K562 (cell line): ENCODE measurements around the gene ZBTB8A. TPM values are rescaled to one million over a fixed set of nuclear protein-coding genes. Genes with fewer than 3 reads are reported as not detected.

Experiments
- ATAC-seq: fragments of 200-7000 bp; cut with Tn5 transposase; 3 replicates; pipeline ENCODE4 v1.9.1; 2020; ENCODE audit warnings: moderate library complexity
- BruUV-seq: library from RNA; stranded (reverse); fragments of 400-500 nt; replicated peaks from 2 replicates; lab custom pipeline; 2021; lab: Mats Ljungman, UMichigan
- CTCF ChIA-PET: fragments of 300-600 bp; formaldehyde crosslinking; extraction: SDS; loops from one replicate; lab custom pipeline; 2021; ENCODE audit warnings: low intra/inter-chr PET ratio; lab: Yijun Ruan, JAX
- POLR2A ChIA-PET: fragments of 300-600, 350-650 bp; sonication (Branson Sonifier 250); formaldehyde crosslinking; extraction: SDS; loops from one replicate; lab custom pipeline; 2021; ENCODE audit warnings: antibody characterized with exemption, inconsistent platforms; lab: Yijun Ruan, JAX
- DNase-seq, 4 experiments: peaks; one replicate each; pipeline versions ENCODE4 v3.0.0 to v3.0.0-alpha.2; 2011 to 2018; ENCODE audit warnings: low spot score in 3 of 4, mixed read lengths in 3 of 4; ENCODE audit errors: extremely low read depth in 1 of 4
- FAIRE-seq: peaks from 2 replicates; lab custom pipeline; 2011; peaks lifted over from hg19 to GRCh38; lab: Jason Lieb, UNC
- H2AFZ ChIP-seq: 2 replicates; pipeline ENCODE4 v1.6.0; 2011; ENCODE audit warnings: low read depth, low read length, control low read depth, inconsistent platforms
- H3K27ac ChIP-seq: fragments of 200-600 bp; 3 replicates; pipeline ENCODE4 v1.8.0; 2011; ENCODE audit warnings: low read depth, mild to moderate bottlenecking, control low read depth, inconsistent platforms, low read length, moderate library complexity, mixed read lengths; ENCODE audit errors: extremely low read depth
- H3K27me3 ChIP-seq, 2 experiments: fragments of 300-600 bp in 1 of 2; 2 replicates in 1 of 2; 3 replicates in 1 of 2; pipeline versions ENCODE4 v1.6.0 to v1.8.0; 2011; ENCODE audit warnings: inconsistent platforms in 2 of 2, low read length in 2 of 2, mild to moderate bottlenecking in 1 of 2, mixed read lengths in 1 of 2, moderate library complexity in 1 of 2; ENCODE audit not compliant: control insufficient read depth in 2 of 2, insufficient read depth in 2 of 2
- H3K36me3 ChIP-seq: fragments of 300-600 bp; 3 replicates; pipeline ENCODE4 v1.8.0; 2011; ENCODE audit warnings: mild to moderate bottlenecking, low read length, inconsistent platforms; ENCODE audit not compliant: control insufficient read depth, insufficient read depth
- H3K4me1 ChIP-seq, 2 experiments: fragments of 200-600 bp in 1 of 2; replicated peaks in 1 of 2; 2 replicates in 1 of 2; 3 replicates in 1 of 2; pipeline versions ENCODE4 v1.5.1 to v1.8.0; 2011; ENCODE audit warnings: inconsistent platforms in 2 of 2, low read length in 2 of 2, mild to moderate bottlenecking in 1 of 2, mixed read lengths in 1 of 2, moderate library complexity in 1 of 2; ENCODE audit not compliant: control insufficient read depth in 2 of 2, insufficient read depth in 2 of 2
- H3K4me2 ChIP-seq: 2 replicates; pipeline ENCODE4 v1.6.1; 2011; ENCODE audit warnings: low read length, control low read depth, inconsistent platforms, mixed read lengths; ENCODE audit not compliant: insufficient read depth
- H3K4me3 ChIP-seq: fragments of 200-600 bp; sonication (generic), shearing (Covaris generic); 2 replicates; pipeline ENCODE4 v1.5.1; 2016; ENCODE audit warnings: control low read depth, inconsistent platforms
- H3K79me2 ChIP-seq: fragments of 200-600 bp; 3 replicates; pipeline ENCODE4 v1.8.0; 2011; ENCODE audit warnings: low read length, inconsistent platforms; ENCODE audit not compliant: control insufficient read depth, insufficient read depth
- H3K9ac ChIP-seq, 2 experiments: 2 replicates each; pipeline versions ENCODE4 v1.6.0 to v1.6.1; 2011; ENCODE audit warnings: low read depth in 2 of 2, low read length in 2 of 2, control low read depth in 1 of 2, inconsistent platforms in 1 of 2, mild to moderate bottlenecking in 1 of 2, mixed read lengths in 1 of 2; ENCODE audit not compliant: insufficient read depth in 1 of 2
- H3K9me1 ChIP-seq: one replicate; pipeline ENCODE4 v1.6.0; 2011; ENCODE audit warnings: inconsistent platforms, mild to moderate bottlenecking, low read length, moderate library complexity; ENCODE audit not compliant: control insufficient read depth, insufficient read depth
- H3K9me3 ChIP-seq: replicated peaks from 2 replicates; pipeline ENCODE4 v1.5.1; 2011; ENCODE audit warnings: low read depth, low read length, inconsistent platforms; ENCODE audit not compliant: control insufficient read depth, insufficient read depth
- H4K20me1 ChIP-seq: replicated peaks from 2 replicates; pipeline ENCODE4 v1.6.1; 2011; ENCODE audit warnings: low read length, inconsistent platforms, mixed read lengths; ENCODE audit not compliant: control insufficient read depth, insufficient read depth
- ELF1 ChIP-seq: fragments of 200-800 bp; sonication (Bioruptor generic); IDR thresholded peaks from 2 replicates; pipeline ENCODE4 v1.6.1; 2016; ENCODE audit warnings: missing genetic modification characterization, missing compliant biosample characterization
- ERF ChIP-seq: fragments of 450-650 bp; formaldehyde crosslinking; IDR thresholded peaks from 2 replicates; pipeline ENCODE4 v1.4.0; 2020; ENCODE audit warnings: mild to moderate bottlenecking, mixed read lengths
- KDM1A ChIP-seq, 2 experiments: fragments of 450-650 bp; IDR thresholded peaks; 2 replicates each; pipeline ENCODE4 v1.6.1; 2016; ENCODE audit warnings: mild to moderate bottlenecking in 2 of 2
- RBBP5 ChIP-seq: fragments of 200-600 bp; sonication (generic); IDR thresholded peaks from 2 replicates; pipeline ENCODE4 v1.6.1; 2012; ENCODE audit warnings: borderline replicate concordance, mild to moderate bottlenecking, low read length, control low read depth, inconsistent platforms; ENCODE audit not compliant: insufficient read depth, poor library complexity, severe bottlenecking
- WGBS: fragments of 100-300 bp; shearing (Covaris generic); methylation state at CpG from one replicate; pipeline ENCODE4 v1.1.6; 2016; ENCODE audit warnings: low coverage, mixed read lengths; ENCODE audit not compliant: insufficient coverage; ENCODE audit errors: missing lambda C conversion rate; 5-methylcytosine and 5-hydroxymethylcytosine counted together
- in situ Hi-C: fragments of 300-500 bp; cut with MboI; formaldehyde crosslinking; loops from 4 replicates; pipeline ENCODE4 v1.15.0; 2018; ENCODE audit warnings: inconsistent platforms, mixed read lengths
- intact Hi-C: fragments of 100-400 bp; cut with micrococcal nuclease; formaldehyde crosslinking; loops from 2 replicates; pipeline ENCODE4 v1.14.2; 2022
- polyA plus RNA-seq, 8 experiments: library from polyadenylated mRNA; depleted of rRNA in 4 of 8; stranded (reverse) in 5 of 8; unstranded in 3 of 8; fragments of >200 nt; fragmentation: Nextera tagmentation in 2 of 8; fragmentation: Illumina TruSeq in 1 of 8; extraction: Ambion mirVana in 2 of 8; extraction: Trizol in 1 of 8; gene quantifications; 2 replicates each; pipeline versions ENCODE4 v1.2.1 to v1.2.3, GENCODE V29; 2011 to 2014; ENCODE audit warnings: inconsistent platforms in 1 of 8, missing spikeins in 1 of 8
- total RNA-seq, 7 experiments: library from RNA; depleted of rRNA in 6 of 7; stranded (reverse); fragments of >200 nt in 6 of 7; fragmentation: Illumina TruSeq in 2 of 7; extraction: Trizol in 2 of 7; gene quantifications; 2 replicates each; pipeline versions ENCODE4 v1.2.1 to v1.2.3, GENCODE V29; 2011 to 2021; ENCODE audit warnings: low replicate concordance in 1 of 7
- TF ChIP-seq, protein P1 (sequence below): fragments of 250-450 bp; sonication (Bioruptor Pico); IDR thresholded peaks from 2 replicates; pipeline ENCODE4 v1.8.0; 2021; ENCODE audit warnings: borderline replicate concordance, mild to moderate bottlenecking, moderate library complexity; ENCODE audit not compliant: poor library complexity, severe bottlenecking

Gene ZBTB8A
- total and polyA plus RNA-seq, 9 of the 15 experiments (the other 6 are each of a cell fraction or from before 2014, with no cell fraction given): 0.01 to 0.64 (median 0.09) TPM

DNA sequence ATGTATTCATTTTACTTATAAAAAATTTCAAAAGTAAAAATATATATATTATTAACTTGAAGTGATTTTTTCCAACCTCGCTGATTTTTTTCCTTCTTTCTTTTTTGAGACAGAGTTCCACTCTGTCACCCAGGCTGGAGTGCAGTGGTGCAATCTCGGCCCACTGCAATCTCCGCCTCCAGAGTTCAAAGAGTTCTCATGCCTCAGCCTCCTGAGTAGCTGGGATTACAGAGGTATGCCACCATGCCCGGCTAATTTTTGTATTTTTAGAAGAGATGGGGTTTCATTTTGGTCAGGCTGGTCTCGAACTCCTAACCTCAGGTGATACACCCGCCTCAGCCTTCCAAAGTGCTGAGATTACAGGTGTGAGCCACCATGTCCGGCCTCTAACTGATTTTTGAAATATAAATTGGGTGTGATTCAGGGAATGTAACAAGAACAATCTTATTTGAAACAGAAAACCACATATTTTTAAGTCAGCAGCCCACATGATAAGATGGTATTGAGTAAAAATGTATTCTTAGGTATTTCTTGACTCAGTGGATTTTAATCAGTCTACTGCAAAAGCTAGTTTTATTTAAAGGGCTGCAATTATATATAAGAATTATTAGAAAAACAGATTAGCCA is 44.4 kb upstream of the ZBTB8A start:
- CTCF ChIA-PET: no interaction called here
- Histone ChIP-seq H3K9ac (no peak overlapping the region), H3K27ac (no peak overlapping the region), H3K79me2 (no peaks in the 10 kb centered on the region), H4K20me1 (peaks cover 3% of the 10 kb centered on the region; the same call in 1 of the 2 replicates), H3K4me1 (peaks cover 0 to under 1% of the 10 kb centered on the region in 2 experiments; a peak in 3 of 5 replicates), H3K27me3 (peaks cover 13 to 15% of the 10 kb centered on the region in 2 experiments), H3K36me3 (no peaks in the 10 kb centered on the region), H3K9me1 (no peaks in the 10 kb centered on the region), H2AFZ (no peak overlapping the region), H3K9me3 (no peaks in the 10 kb centered on the region), H3K4me2 (no peak overlapping the region), H3K4me3 (no peak overlapping the region)
- BruUV-seq: no TSS peak
- no peak for FAIRE-seq
- intact Hi-C loops: no loop called here
- DNase-seq: no peak
- in situ Hi-C loops: no loop called here
- 17% methylated on average over 7 of the region's 7 CpGs for WGBS
- TF ChIP-seq, protein P1, sequence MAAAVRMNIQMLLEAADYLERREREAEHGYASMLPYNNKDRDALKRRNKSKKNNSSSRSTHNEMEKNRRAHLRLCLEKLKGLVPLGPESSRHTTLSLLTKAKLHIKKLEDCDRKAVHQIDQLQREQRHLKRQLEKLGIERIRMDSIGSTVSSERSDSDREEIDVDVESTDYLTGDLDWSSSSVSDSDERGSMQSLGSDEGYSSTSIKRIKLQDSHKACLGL: no peak
- no peak for TF ChIP-seq ELF1 (tag)
- no peak for TF ChIP-seq RBBP5
- no peak for TF ChIP-seq ERF (CRISPR knock-in tag)
- peak in 1 of 2 experiments; percentile 27; a peak in 3 of 4 replicates for TF ChIP-seq KDM1A (IDR thresholded peaks at IDR 0.05)
- ATAC-seq: no peak
- POLR2A ChIA-PET: interaction anchor here (0.6 to 3.0 kb wide), 2 partner anchors 13 to 18 kb away, joined by 4 to 10 read pairs; no protein-coding TSS in a partner anchor
